ENCODE results near the gene TRUB2.

Gene TRUB2, protein sequence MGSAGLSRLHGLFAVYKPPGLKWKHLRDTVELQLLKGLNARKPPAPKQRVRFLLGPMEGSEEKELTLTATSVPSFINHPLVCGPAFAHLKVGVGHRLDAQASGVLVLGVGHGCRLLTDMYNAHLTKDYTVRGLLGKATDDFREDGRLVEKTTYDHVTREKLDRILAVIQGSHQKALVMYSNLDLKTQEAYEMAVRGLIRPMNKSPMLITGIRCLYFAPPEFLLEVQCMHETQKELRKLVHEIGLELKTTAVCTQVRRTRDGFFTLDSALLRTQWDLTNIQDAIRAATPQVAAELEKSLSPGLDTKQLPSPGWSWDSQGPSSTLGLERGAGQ

DNA sequence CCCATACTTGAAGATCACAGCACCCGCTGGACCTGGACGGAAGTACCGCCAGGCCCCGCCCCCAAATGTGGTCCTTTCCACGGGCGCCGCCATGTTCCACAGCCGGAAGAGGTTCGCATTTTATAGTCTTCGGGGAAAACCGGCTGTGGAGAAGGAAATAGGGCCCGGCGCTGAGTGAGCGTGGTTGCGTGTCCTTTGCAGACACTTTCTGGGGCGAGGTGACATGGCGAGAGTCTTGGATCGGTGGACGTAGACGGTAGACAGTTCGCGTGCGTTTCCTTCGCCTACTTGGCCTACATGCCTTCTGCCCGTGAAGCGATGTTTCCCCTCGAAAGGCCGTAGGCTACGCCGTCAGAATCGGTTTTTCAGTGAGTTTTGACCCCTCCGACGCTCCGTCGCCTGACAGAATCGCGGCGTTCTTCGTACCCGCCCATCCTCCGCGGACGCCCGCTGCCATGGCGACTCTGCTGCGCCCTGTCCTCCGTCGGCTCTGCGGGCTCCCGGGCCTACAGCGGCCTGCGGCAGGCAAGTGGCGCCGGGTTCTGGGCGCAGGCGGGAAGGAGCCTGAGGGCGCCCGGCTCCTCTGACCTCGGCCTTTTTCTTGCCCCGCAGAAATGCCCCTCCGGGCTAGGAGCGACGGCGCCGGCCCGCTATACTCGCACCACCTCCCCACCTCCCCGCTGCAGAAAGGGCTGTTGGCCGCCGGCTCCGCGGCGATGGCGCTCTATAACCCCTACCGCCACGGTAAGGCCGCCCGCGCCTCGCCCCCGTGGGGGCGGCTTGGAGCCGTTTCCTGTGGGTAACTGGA, at the start of gene TRUB2, which contains the start of gene COQ4:
TRUB2 (minus strand) TSS at position 44 of the 808 bp plus-strand sequence; CDS start at position 5, 39 bp downstream.
COQ4 (plus strand) TSS at position 436 of the 808 bp plus-strand sequence; CDS start at position 456, 20 bp downstream.
- peak; percentile 88 for DNase-seq

DNA sequence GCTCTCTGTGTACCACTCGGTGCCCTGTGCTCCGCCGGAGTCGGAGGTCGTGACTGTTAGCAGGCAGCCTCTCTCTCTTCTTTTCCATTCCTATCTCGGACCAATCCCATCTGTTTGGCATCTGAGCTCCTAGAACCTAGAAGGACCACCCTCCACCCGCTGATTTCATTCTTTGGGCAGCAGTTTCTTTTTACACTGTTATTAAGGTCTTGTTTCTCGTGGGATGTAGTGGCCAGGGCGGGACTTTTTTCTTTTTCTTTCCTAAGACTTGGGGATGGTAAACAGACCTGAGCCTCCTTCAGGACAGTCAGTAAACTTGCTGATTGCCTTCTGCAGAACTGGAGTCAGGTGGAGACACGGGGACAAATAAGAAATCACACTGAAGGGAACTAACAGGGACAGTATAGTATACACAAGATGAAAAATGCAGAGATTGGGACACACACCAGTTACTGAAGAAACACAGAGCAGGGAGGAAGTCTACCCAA, 49.4 kb upstream of the TRUB2 start:
- DNase-seq = no peak

DNA sequence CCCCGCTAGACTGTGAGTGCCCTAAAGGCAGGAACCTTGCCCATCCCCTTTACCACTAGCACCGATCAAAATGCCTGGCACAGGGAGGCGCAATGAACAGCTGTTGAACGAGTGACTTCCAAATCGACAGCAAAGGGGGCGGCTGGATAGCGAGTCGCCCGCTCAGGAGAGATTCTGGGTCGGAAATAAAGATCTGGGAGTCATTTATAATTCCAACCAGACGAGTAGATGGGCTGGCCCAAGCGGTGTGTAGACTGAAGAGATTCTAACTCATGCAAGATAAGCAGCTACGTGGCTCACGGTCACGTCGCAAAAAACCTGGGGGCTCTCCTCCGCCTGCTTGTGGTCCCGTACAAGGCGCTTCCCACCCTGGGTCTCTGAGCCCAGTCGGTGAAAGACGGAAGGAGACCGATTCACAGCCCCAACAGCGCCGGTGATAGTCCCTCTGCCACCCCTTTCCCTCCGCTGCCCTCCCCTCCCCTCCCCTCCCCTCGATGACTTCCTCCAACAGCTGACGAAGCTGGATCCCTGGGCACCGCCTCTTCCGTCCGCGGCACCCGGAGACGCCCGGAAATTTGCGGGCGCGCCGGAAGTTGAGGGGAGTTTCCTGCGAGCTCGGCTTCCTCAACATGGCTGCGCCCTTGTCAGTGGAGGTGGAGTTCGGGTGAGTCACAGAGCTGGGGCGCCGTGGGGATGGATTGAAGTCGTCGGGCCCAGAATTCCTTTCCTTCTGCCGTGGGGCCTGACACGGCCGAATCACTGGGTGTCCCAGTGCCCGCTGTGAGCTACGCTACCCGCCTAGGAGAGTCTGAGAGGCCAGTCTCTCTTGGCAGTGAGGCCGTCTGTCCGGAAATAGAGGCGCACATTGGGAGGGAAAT, 48.7 kb upstream of the TRUB2 start, which contains the start of gene URM1:
URM1 (plus strand) TSS at position 623 of the 878 bp plus-strand sequence; CDS start at position 630, 7 bp downstream.
- peak; percentile 93 for DNase-seq

DNA sequence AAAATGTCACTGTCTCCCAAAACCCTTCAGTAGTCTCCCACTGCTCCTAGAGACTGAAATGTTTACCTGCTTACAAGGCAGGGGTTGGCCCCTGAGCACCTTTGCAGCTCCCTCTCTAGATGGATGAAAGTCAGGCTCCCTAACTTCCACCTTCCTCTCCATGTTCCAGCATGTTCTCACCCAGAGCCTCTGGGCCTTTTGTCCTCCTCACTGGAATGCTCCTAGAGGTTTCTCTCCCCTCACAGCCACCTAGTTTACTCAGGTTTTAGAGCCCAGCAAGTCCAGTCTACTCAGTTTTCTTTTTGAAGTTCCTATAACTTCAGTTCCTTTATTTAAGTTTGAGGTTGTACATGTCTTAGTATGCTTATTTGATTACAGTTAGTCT, 48.1 kb upstream of the TRUB2 start:
- DNase-seq = no peak

DNA sequence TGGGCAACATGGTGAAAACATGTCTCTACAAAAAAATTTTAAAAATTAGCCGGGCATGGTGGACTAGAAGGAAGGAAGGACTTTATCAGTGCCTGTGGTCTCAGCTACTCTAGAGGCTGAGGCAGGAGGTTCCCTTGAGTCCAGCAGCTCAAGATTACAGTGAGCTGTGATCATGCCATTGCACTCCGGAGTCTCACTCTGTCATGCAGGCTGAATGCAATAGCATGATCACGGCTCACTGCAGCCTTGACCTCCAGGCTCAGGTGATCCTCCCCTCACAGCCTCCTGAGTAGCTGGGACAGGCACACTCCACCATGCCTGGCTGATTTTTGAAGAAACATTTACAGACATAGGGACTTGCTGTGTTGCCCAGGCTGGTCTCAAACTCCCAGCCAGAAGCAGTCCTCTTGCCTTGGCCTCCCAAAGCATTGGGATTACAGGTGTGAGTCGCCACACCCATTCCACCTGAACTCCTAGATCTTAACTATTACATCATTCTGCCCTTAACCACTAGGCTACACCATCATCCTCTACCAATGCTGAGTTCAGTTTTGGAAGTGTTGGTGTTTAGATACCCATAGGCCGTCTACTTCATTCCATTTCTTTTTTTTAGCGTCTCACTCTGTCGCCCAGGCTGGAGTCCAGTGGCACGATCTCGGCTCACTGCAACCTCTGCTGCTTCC, 46.9 kb upstream of the TRUB2 start:
- no peak for DNase-seq

DNA sequence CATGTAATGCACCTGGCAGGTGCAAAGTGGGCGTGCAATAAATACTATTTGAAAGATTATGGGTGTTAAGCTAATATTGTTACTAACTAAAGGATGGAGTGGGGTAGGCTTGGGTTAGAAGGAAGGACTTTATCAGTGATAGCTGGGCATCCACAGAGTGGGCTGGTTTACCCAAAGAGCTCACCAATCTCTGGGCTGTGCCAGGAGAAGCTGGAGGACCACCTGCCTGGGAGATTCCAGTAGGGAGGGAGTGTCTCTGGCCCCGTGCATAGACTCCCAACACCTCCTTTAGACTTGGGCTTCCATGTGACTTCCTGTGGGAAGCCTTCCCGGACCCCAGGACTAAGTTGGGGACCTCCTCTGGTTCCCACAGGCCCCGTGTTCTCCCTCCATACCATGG, 43.3 kb upstream of the TRUB2 start:
- no peak for DNase-seq

DNA sequence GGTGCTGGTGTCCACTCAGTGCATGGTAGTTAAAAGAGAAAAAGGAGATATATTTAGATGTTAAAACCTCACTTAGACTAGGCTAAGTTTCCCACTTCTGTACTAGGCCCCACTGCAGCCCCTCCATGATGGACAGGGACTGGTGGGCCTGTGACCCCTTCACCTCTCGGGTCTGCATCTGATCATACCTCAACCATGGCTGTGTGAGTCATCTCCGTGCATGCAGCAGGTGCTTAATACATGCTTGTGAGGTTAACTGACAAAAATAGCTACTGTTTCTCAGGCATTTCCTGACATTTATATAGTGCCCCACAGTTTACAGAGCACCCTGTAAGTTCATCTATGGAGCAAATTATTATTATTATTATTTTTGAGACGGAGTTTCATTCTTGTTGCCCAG, 40.5 kb upstream of the TRUB2 start:
- no peak for DNase-seq

DNA sequence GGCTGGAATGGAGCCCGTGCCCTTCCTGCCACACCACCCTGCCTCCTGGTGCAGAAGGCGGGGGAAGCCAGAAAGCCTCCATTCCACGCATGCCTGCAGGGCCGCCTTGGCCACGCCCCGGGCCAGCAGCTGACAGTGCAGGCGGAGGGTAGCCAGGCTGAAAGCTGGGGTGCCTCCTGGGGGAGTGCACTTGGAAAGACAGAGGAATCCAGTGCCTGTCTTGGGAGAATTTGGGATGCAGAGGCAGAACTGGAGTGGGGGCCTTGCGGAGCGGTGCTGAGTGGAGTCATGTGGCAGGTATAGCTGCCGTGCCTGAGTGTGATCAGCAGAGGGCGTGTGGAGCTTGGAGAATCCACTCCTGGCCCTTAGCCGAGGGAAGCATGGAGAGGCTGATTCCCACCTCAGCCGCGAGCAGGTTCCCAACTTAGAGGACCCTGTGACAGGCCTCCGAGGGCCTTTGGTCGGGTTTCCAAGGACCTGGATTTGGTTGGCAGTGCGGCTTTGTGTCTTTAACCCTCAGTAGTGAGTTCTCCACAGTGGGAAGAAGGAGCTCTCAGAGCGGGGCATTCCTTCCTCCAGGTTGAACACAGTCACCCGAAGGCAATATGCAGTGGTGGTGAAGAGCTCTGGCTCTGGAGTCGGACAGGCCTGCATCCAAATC, 39.9 kb upstream of the TRUB2 start:
- DNase-seq = peak; percentile 54

DNA sequence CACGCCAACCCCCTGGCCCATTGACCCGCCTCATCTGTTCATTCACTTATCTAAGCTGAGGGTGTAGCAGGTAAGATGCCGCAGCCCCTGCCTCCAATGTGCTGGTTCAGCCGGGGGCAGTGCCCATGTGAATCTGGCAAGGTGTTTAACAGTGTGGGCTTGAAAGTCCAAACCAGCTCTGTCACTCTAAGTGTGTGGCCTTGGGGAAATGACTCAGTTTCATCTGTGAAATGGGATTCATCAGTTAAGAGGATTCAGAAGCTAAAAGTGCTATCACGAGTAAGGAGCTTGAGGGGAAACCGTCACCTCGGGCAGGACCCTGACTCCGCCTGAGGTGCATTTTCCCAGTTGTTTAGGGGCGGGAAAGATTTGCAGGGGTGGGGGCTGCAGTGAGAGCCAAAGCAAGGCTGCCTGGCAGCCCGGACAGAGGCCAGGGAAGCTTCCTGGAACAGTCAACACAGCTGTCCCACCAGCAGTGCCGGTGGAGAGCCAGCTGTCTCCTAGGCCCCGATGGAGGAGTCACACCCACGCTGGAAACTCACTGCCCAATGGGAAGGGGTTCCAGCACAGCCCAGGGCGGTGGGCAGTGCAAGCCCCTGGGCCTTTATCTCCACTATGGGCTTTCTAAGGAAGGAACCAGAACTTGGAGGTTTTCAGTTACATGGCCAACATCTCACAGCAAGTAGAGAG, 39.2 kb upstream of the TRUB2 start:
- no peak for DNase-seq

DNA sequence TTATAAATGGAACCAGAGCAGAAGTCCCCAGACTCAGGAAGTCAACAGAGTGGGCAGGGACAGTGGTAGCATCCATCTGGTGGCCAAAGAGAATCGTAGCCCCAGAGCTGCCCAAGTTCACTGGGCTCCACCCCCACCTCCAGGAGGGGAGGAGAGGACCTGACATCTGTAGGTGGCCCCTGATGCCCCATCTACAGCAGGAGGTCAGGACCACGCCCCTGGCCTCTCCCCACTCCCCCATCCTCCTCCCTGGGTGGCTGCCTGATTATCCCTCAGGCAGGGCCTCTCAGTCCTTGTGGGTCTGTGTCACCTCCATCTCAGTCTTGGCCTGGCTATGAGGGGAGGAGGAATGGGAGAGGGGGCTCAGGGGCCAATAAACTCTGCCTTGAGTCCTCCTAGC, 38.6 kb upstream of the TRUB2 start:
- no peak for DNase-seq

DNA sequence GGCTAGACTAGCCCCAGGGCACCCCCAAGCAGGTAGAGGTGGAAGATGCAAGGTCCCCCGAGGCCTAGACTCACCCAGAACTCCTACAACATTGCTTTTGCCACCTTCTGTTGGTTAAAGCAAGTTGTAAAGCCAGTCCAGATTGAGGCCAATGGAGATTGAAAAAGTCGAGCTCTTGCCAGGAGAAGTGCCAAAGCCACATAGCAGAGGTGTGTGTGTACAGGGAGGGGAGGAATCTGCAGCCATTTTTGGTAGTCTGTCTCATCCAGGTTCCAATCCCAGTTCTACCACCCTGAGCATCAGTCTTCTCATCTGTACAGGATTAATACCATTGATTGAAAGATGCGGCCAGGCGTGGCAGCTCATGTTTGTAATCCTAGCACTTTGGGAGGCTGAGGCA, 36.6 kb upstream of the TRUB2 start:
- DNase-seq = no peak

DNA sequence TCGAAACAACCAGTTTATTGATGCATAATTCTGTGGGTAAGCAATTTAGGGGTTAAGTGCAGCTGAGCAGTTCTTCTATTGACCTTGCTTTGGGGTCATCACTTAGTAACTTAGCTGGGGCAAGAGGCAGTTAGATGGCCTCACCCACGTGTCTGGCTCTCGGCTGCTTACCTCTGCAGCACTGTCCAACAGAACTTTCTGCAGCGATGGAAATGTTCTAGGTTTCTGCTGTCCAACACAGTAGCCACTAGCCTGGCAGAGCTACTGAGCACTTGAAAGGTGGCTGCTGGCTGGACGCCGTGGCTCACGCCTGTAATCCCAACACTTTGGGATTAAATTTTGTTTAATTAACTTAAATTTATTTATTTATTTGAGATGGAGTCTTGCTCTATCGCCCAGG, 35.8 kb upstream of the TRUB2 start:
- DNase-seq = no peak

DNA sequence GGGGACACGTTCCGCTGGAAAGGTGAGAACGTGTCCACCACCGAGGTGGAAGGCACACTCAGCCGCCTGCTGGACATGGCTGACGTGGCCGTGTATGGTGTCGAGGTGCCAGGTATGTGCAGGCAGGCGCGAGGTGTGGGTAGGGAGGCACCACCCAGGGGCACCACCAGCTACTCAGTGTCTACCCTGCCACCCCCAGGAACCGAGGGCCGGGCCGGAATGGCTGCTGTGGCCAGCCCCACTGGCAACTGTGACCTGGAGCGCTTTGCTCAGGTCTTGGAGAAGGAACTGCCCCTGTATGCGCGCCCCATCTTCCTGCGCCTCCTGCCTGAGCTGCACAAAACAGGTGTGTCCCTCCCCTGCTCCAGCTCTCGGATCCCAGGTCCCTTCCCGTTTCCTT, 33.2 kb upstream of the TRUB2 start:
- no peak for DNase-seq

DNA sequence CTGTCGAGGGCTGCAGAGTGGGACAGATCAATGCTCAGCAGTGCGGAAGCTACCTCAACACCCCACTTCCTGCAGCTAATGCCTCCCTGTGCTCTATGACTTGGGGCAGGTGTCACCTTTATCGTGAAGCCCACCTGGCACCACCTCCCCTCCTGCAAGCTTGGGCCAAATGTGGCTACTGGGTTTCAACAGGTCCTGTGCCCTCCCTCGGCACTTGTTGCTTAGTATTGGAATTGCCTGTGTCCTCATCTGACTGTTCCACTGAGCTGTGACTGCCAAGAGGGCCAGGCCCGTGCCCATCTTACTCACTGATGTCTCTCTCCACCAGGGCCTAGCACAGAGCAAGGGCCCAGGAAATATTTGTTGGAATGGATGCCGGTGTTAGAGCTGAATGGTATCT, 27.5 kb upstream of the TRUB2 start:
- DNase-seq = no peak

DNA sequence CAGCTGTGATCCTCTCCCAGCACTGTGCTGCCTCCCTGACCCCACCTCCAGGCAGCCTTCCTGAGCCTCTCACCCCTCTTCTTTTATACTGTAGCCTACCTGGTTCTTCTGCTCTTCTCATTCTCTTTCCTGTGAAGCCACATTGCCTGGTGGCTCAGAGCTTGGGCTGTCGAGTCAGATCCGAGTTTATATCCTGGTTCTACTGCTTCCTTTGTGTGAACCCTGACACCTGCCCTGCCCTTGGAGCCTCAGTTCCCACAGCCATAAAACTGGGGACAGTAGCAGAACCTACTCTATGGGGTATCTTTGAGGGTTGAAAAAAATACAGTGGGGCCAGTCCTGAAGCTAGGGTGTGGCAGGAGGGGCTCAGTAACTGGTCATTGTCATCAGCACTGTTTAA, 26.9 kb upstream of the TRUB2 start:
- DNase-seq = no peak

DNA sequence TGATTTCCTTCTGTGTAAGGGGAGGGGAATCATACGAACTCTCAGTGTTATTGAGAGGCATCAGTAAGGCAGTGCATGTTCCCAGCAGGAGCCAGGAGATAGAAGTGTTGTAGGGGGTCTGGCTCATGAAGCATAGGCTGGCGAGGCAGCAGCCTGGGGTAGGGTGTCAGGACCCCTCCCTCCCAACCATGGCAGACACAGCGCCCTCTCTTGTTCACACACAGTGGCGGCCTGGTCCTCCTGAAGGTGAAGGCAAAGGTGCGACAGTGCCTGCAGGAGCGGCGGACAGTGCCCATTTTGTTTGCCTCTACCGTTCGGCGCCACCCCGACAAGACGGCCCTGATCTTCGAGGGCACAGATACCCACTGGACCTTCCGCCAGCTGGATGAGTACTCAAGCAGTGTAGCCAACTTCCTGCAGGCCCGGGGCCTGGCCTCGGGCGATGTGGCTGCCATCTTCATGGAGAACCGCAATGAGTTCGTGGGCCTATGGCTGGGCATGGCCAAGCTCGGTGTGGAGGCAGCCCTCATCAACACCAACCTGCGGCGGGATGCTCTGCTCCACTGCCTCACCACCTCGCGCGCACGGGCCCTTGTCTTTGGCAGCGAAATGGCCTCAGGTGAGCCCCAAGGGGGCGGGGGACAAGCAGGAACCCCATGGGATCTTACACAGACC, 22.8 kb upstream of the TRUB2 start:
- no peak for DNase-seq

DNA sequence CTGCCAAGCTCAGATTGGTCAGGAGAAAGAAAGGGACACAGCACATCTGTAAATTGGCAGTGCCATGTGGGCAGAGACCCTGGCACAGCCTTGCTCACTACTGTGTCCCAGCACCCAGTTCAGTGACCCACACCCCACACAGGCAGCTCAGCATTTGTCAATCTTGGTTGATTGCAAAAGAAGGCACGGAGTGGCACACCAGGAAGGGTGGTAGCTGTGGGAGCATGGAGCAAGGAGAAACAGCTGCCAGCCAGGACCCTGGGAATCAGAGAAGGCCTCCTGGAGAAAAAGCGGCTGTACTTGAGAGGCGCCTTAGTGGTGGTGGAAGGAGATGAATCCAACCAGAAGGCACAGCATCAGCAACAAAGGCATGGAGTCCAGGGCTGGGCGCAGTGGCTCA, 21.6 kb upstream of the TRUB2 start:
- no peak for DNase-seq

DNA sequence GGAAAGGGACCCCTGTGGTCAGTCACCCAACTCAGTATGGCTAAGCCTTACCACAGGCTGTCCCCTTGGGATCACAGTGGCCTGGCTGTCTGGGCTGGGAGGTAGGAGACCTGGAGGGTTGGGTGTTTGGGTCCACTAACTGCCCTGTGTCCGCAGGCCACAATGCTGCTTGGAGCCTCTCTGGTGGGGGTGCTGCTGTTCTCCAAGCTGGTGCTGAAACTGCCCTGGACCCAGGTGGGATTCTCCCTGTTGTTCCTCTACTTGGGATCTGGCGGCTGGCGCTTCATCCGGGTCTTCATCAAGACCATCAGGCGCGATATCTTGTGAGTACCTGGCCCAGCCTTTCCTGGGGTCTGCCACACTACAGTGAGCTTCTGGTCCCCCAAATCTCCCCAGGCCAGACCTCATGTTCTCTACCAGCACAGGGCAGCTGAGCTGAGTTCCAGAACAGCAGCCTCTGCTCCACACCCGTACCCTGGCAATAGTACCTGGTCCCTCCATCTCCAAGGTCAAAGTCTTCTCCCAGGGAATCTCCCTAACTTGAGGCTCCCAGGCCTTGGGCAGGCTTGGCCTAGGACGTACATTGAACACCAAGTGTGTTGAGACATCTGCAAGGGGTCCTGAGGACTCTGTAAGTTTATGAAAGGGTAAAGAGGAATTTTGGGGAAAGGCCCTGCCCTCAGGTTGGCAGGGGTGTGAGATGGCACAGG, 20.9 kb upstream of the TRUB2 start:
- DNase-seq = no peak

DNA sequence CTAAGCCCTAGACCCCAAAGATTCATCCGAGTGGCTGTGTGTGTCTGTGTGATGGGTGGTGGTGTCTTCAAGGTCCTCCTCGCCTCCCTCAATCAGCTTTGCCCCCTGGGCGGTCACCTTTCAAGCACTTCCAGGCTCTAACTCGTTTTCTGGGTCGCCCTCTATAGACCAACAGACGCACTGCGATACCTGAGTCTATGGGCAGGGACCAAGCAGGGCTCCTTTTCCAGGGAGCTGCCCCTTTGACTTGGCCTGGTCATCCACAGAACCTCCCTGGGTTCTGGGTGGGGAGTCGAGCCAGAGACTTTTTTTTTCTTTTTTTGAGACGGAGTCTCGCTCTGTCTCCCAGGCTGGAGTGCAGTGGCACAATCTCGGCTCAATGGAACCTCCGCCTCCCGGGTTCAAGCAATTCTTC, 19.2 kb upstream of the TRUB2 start:
- peak; percentile 42 for DNase-seq
